Osteoblast (primary cell): ENCODE results near the gene ABI3. TPM values are rescaled to one million over a fixed set of nuclear protein-coding genes. Genes with fewer than 3 reads are reported as not detected.

Experiments used
- DNase-seq: peaks from one replicate; pipeline ENCODE4 v3.0.0; 2011; ENCODE audit warnings: low spot score, mixed read lengths; ENCODE audit not compliant: insufficient read length; ENCODE audit errors: missing footprints
- H2AFZ ChIP-seq: 2 replicates; pipeline ENCODE4 v1.6.0; 2011; ENCODE audit warnings: mild to moderate bottlenecking, low read length
- H3K27ac ChIP-seq: 2 replicates; pipeline ENCODE4 v1.5.1; 2011; ENCODE audit warnings: mild to moderate bottlenecking, low read depth, low read length, moderate library complexity
- H3K27me3 ChIP-seq: 2 replicates; pipeline ENCODE4 v1.6.0; 2012; ENCODE audit warnings: mild to moderate bottlenecking, control low read depth, inconsistent platforms, low read length, moderate library complexity; ENCODE audit not compliant: insufficient read depth
- H3K36me3 ChIP-seq: 2 replicates; pipeline ENCODE4 v1.5.1; 2011; ENCODE audit warnings: mild to moderate bottlenecking, low read length, control low read depth, moderate library complexity; ENCODE audit not compliant: insufficient read depth
- H3K4me1 ChIP-seq: 2 replicates; pipeline ENCODE4 v1.5.1; 2011; ENCODE audit warnings: mild to moderate bottlenecking, low read length, control low read depth, moderate library complexity; ENCODE audit not compliant: insufficient read depth
- H3K4me2 ChIP-seq: 2 replicates; pipeline ENCODE4 v1.6.0; 2011; ENCODE audit warnings: mild to moderate bottlenecking, low read length; ENCODE audit not compliant: insufficient read depth
- H3K4me3 ChIP-seq: fragments of 200-600 bp; sonication (generic); 3 replicates; pipeline ENCODE4 v1.5.1; 2012; ENCODE audit warnings: mild to moderate bottlenecking, low read length, inconsistent platforms; ENCODE audit not compliant: insufficient read depth
- H3K79me2 ChIP-seq: 2 replicates; pipeline ENCODE4 v1.6.0; 2012; ENCODE audit warnings: mild to moderate bottlenecking, low read length, control low read depth, inconsistent platforms; ENCODE audit not compliant: insufficient read depth
- H3K9me3 ChIP-seq: 2 replicates; pipeline ENCODE4 v1.5.1; 2011; ENCODE audit warnings: low read depth, low read length, control low read depth
- H4K20me1 ChIP-seq: 2 replicates; pipeline ENCODE4 v1.6.0; 2012; ENCODE audit warnings: mild to moderate bottlenecking, low read length, control low read depth; ENCODE audit not compliant: insufficient read depth
- CTCF ChIP-seq: IDR thresholded peaks from 2 replicates; pipeline ENCODE4 v1.5.1; 2011; ENCODE audit warnings: mild to moderate bottlenecking, low read depth, low read length, moderate library complexity; ENCODE audit errors: extremely low read depth
- total RNA-seq: library from RNA; depleted of rRNA; stranded (reverse); fragments of >200 nt; gene quantifications from 2 replicates; pipeline ENCODE4 v1.2.3, GENCODE V29; 2012

ABI3 gene
- total RNA-seq, 1 donor = 0.36 TPM

DNA sequence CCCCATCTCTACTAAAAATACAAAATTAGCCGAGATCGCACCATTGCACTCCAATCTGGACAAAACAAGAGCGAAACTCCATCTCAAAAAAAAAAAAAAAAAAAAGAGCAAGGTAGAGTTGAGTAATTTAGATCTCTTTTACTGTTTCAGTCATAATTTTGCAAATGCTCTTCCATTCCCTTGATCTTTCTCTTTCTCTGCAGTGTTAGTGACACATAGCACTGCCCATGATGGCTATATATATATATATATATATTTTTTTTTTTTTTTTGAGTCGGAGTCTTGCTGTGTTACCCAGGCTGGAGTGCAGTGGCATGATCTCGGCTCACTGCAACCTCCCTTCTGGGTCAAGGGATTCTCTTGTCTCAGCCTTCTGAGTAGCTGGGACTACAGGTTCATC lies 32.3 kb downstream of the ABI3 start:
- Histone ChIP-seq H3K4me3 (no peak overlapping the region), H3K36me3 (no peaks in the 10 kb centered on the region), H2AFZ (no peak overlapping the region), H3K27ac (no peak overlapping the region), H3K9me3 (no peaks in the 10 kb centered on the region), H4K20me1 (no peaks in the 10 kb centered on the region), H3K4me1 (no peaks in the 10 kb centered on the region), H3K4me2 (no peak overlapping the region), H3K27me3 (no peaks in the 10 kb centered on the region), H3K79me2 (no peaks in the 10 kb centered on the region)
- no peak for TF ChIP-seq CTCF
- no peak for DNase-seq

DNA sequence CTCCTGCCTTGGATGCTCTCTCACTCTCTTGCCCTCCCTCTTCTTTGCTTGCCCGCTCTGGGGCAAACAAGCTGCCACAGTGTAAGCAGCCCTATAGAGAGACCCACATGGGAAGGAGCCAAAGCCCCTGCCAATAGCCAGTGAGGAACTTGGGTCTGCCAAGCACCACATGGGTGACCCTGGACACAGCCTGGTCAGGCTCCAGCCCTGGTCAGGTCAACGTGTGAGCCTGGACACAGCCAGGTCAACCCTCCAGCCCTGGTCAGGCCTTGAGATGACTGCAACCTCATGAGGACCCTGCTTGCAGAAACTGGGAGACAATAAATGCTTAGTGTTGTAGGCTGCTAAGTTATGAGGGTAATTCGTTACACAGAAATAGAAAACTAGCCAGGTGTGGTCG lies 34.3 kb downstream of the ABI3 start:
- Histone ChIP-seq H3K27me3 (peaks cover 6% of the 10 kb centered on the region), H3K4me1 (no peaks in the 10 kb centered on the region), H2AFZ (no peak overlapping the region), H3K27ac (no peak overlapping the region), H3K4me3 (no peak overlapping the region), H3K79me2 (no peaks in the 10 kb centered on the region), H3K36me3 (no peaks in the 10 kb centered on the region), H3K4me2 (no peak overlapping the region), H3K9me3 (no peaks in the 10 kb centered on the region), H4K20me1 (no peaks in the 10 kb centered on the region)
- no peak for DNase-seq
- no peak for TF ChIP-seq CTCF

DNA sequence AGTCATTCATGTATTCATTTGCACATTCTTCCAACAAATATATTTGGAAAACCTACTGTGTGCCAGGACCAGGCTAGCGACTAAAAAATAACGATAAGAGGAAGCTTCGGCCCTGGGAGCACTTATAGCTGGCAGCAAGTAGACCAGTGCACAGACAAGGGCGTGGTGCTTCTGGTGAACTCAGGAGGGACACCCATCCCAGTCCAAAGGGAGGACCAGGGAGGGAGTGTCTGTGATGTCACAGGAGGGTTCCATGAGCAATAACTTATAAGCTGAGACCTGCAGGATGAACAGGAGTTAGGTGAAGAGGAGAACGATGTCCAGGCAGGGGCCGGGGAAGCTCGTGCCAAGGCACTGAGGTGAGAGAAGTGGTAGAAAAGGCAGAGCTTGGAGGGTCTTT lies 37.4 kb downstream of the ABI3 start:
- Histone ChIP-seq H3K4me1 (no peaks in the 10 kb centered on the region), H3K36me3 (no peaks in the 10 kb centered on the region), H3K4me3 (no peak overlapping the region), H3K9me3 (no peaks in the 10 kb centered on the region), H3K4me2 (no peak overlapping the region), H3K27me3 (peaks cover 6% of the 10 kb centered on the region), H4K20me1 (no peaks in the 10 kb centered on the region), H3K79me2 (no peaks in the 10 kb centered on the region), H3K27ac (no peak overlapping the region), H2AFZ (no peak overlapping the region)
- no peak for TF ChIP-seq CTCF
- DNase-seq = no peak

- no peaks in the 10 kb centered on the region for H3K4me1 ChIP-seq
- peaks cover 6% of the 10 kb centered on the region for H3K27me3 ChIP-seq
- H3K79me2 ChIP-seq = no peaks in the 10 kb centered on the region
- no peak overlapping the region for H2AFZ ChIP-seq
- no peak for TF ChIP-seq CTCF
- no peak overlapping the region for H3K4me2 ChIP-seq
- H4K20me1 ChIP-seq = no peaks in the 10 kb centered on the region
- no peaks in the 10 kb centered on the region for H3K9me3 ChIP-seq
- H3K27ac ChIP-seq = no peak overlapping the region
- H3K4me3 ChIP-seq = no peak overlapping the region
- DNase-seq = peak; percentile 85
- no peaks in the 10 kb centered on the region for H3K36me3 ChIP-seq
Measured at GRCh38 chr17:49249292-49249794, 38.8 kb downstream of the ABI3 start.
